Measurements from ENCODE around the gene UGT1A10. TPM values are rescaled to one million over a fixed set of nuclear protein-coding genes. Genes with fewer than 3 reads are reported as not detected.

The UGT1A10 gene
- total RNA-seq, 1 donor from 2014 or later: not detected

GRCh38 chr2:233773854-233774253 is 137.6 kb downstream of the UGT1A10 start:
- Mint-ChIP-seq H3K27ac (no peak overlapping the region), H3K9me3 (ENCODE audit: low read depth) (peaks cover 6% of the 10 kb centered on the region), H3K27me3 (peaks cover 6% of the 10 kb centered on the region), H3K4me1 (ENCODE audit: low read depth) (no peaks in the 10 kb centered on the region), H3K4me3 (ENCODE audit: low read depth) (no peak overlapping the region), H3K36me3 (ENCODE audit: insufficient read depth) (no peaks in the 10 kb centered on the region)
- TF ChIP-seq CTCF (IDR thresholded peaks at IDR 0.05; ENCODE audit: unreplicated experiment): no peak
- no peak for DNase-seq (ENCODE audit: low spot score, unreplicated experiment)

DNA sequence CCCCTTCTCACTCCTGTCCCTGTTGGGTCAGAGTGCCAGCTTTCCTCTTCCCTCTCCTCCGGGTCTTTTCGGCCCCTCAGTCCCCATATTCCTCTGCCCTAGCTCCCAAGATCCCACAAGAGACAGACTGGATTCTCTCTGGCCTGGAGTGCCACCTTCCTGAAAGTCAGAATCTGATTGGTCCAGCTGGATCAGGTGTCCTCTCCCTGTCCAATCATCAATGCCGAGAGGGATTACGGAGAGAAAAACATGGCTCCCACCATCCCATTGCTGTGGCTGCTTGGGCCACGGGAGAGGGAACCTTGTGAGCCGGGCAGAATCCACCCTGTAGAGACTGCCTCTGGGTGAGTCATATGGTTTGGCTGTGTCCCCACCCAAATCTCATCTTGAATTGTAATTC is 139.2 kb downstream of the UGT1A10 start:
- DNase-seq (ENCODE audit: low spot score, unreplicated experiment): no peak
- no peak overlapping the region for H3K27ac Mint-ChIP-seq
- H3K4me3 Mint-ChIP-seq (ENCODE audit: low read depth): no peak overlapping the region
- H3K9me3 Mint-ChIP-seq (ENCODE audit: low read depth): peaks cover 6% of the 10 kb centered on the region
- H3K4me1 Mint-ChIP-seq (ENCODE audit: low read depth): no peaks in the 10 kb centered on the region
- peaks cover 3% of the 10 kb centered on the region for H3K27me3 Mint-ChIP-seq
- no peak for TF ChIP-seq CTCF (IDR thresholded peaks at IDR 0.05; ENCODE audit: unreplicated experiment)
- no peaks in the 10 kb centered on the region for H3K36me3 Mint-ChIP-seq (ENCODE audit: insufficient read depth)

- no peak within 1 kb of the TSS for H3K27ac Mint-ChIP-seq
These were observed 141.8 kb downstream of the UGT1A10 start, which contains the start of gene MROH2A for GRCh38 chr2:233778030-233778429. Gene MROH2A, plus strand, starts transcription at chr2:233778330. Its CDS starts 1,029 bp downstream, at chr2:233779359.

GRCh38 chr2:233779722-233780121 is 143.5 kb downstream of the UGT1A10 start:
- TF ChIP-seq CTCF (IDR thresholded peaks at IDR 0.05; ENCODE audit: unreplicated experiment): no peak
- Mint-ChIP-seq H3K9me3 (ENCODE audit: low read depth) (peaks cover 6% of the 10 kb centered on the region), H3K4me3 (ENCODE audit: low read depth) (no peak overlapping the region), H3K27me3 (peaks cover 14% of the 10 kb centered on the region), H3K36me3 (ENCODE audit: insufficient read depth) (no peaks in the 10 kb centered on the region), H3K27ac (no peak overlapping the region), H3K4me1 (ENCODE audit: low read depth) (no peaks in the 10 kb centered on the region)
- DNase-seq (ENCODE audit: low spot score, unreplicated experiment): no peak

More at GRCh38 chr2:233778030-233778429, 141.8 kb downstream of the UGT1A10 start, which contains the start of gene MROH2A:
- H3K9me3 Mint-ChIP-seq (ENCODE audit: low read depth): peaks cover 6% of the 10 kb centered on the region
- DNase-seq (ENCODE audit: low spot score, unreplicated experiment): no peak
- H3K36me3 Mint-ChIP-seq (ENCODE audit: insufficient read depth): no peaks in the 10 kb centered on the region
- H3K4me3 Mint-ChIP-seq (ENCODE audit: low read depth): no peak within 1 kb of the TSS
- TF ChIP-seq CTCF (IDR thresholded peaks at IDR 0.05; ENCODE audit: unreplicated experiment): no peak
- no peaks in the 10 kb centered on the region for H3K4me1 Mint-ChIP-seq (ENCODE audit: low read depth)
- H3K27me3 Mint-ChIP-seq: peaks cover 12% of the 10 kb centered on the region

DNA sequence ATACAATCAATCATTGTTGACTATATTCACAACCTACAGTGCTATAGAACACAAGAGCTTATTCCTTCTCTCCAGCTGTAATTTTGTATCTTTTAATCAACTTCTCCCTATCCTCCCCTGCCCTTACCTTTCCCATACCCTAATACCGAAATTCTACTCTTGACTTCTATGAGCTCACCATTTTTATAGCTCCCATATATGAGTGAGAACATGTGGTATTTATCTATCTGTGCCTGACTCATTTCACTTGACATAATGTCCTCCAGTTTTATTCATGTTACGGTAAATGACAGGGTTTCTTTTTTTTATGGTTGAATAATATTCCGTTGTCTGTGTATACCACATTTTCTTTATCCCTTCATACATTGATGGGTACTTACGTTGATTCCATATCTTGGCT is 144.5 kb downstream of the UGT1A10 start:
- no peak for DNase-seq (ENCODE audit: low spot score, unreplicated experiment)
- Mint-ChIP-seq H3K4me1 (ENCODE audit: low read depth) (no peaks in the 10 kb centered on the region), H3K27ac (no peak overlapping the region), H3K4me3 (ENCODE audit: low read depth) (no peak overlapping the region), H3K36me3 (ENCODE audit: insufficient read depth) (no peaks in the 10 kb centered on the region), H3K9me3 (ENCODE audit: low read depth) (peaks cover 6% of the 10 kb centered on the region), H3K27me3 (peaks cover 14% of the 10 kb centered on the region)
- no peak for TF ChIP-seq CTCF (IDR thresholded peaks at IDR 0.05; ENCODE audit: unreplicated experiment)
